Thoracic aorta (tissue), 2 donors: ENCODE results near the gene CIPC. TPM values are rescaled to one million over a fixed set of nuclear protein-coding genes. Genes with fewer than 3 reads are reported as not detected.

Experiments
- ATAC-seq: fragments of 150-250 bp; one replicate; pipeline ENCODE4 v1.8.0; 2017; ENCODE audit warnings: low read depth; ENCODE audit not compliant: insufficient number of reproducible peaks, low FRiP score
- DNase-seq: peaks from one replicate; pipeline ENCODE4 v3.0.0-alpha.2; 2020; ENCODE audit warnings: low spot score
- H3K27ac ChIP-seq, 2 donors: fragments of 200-600 bp; sonication (generic); 1 replicate in 1 of 2; 2 replicates in 1 of 2; pipeline ENCODE4 v1.5.1; 2016; ENCODE audit warnings: mild to moderate bottlenecking in 2 of 2, moderate library complexity in 2 of 2
- H3K27me3 ChIP-seq: fragments of 200-600 bp; sonication (generic); replicated peaks from 2 replicates; pipeline ENCODE4 v1.6.0; 2016; ENCODE audit warnings: mild to moderate bottlenecking; ENCODE audit not compliant: insufficient read depth
- H3K36me3 ChIP-seq: fragments of 200-600 bp; sonication (generic); one replicate; pipeline ENCODE4 v1.5.1; 2016
- H3K4me1 ChIP-seq, 2 donors: fragments of 200-600 bp; sonication (generic); 1 replicate in 1 of 2; 2 replicates in 1 of 2; pipeline versions ENCODE4 v1.5.1 to v1.6.0; 2016; ENCODE audit warnings: low read depth in 2 of 2, mild to moderate bottlenecking in 1 of 2; ENCODE audit not compliant: control insufficient read depth in 1 of 2
- H3K4me3 ChIP-seq: fragments of 200-600 bp; sonication (generic); 2 replicates; pipeline ENCODE4 v1.5.1; 2016; ENCODE audit warnings: mild to moderate bottlenecking
- H3K9me3 ChIP-seq: fragments of 200-600 bp; sonication (generic); 2 replicates; pipeline ENCODE4 v1.5.1; 2016
- total RNA-seq, 2 donors: library from RNA; depleted of rRNA; stranded (reverse); fragments of >200 nt; gene quantifications; one replicate each; pipeline versions ENCODE4 v1.1.0 to v1.2.3, GENCODE V29; 2016
- TF ChIP-seq, protein P1 (sequence below): fragments of 200-600 bp; sonication (generic); IDR thresholded peaks from one replicate; pipeline ENCODE4 v1.5.1; 2019; ENCODE audit warnings: antibody characterized with exemption

Gene CIPC
- total RNA-seq, 2 donors from 2014 or later = 38.3 to 44.4 TPM

DNA sequence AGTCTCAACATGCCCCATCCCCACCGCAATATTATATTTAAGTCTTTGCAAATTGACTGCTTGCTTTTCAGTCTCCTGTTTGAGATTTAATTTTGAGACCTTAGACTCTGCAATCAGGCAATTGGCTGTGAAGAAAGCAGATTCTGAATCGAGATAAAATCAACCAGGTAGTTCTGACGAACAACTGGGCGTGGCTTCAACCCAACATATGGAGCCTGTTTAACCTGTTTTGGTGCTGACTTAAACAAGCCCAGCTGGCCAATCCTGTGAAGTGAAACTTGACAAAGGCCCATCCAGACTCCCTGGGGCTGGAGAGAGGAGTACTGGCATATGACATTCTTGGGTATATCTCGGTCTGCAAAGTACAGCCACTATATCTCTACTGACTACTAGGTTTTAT is 9.8 kb upstream of the CIPC start:
- Histone ChIP-seq H3K27me3 (no peaks in the 10 kb centered on the region), H3K4me1 (no peaks in the 10 kb centered on the region), H3K9me3 (peaks cover 13% of the 10 kb centered on the region), H3K27ac (no peak overlapping the region), H3K36me3 (no peaks in the 10 kb centered on the region), H3K4me3 (no peak overlapping the region)
- no peak for ATAC-seq
- DNase-seq = no peak
- TF ChIP-seq, protein P1, sequence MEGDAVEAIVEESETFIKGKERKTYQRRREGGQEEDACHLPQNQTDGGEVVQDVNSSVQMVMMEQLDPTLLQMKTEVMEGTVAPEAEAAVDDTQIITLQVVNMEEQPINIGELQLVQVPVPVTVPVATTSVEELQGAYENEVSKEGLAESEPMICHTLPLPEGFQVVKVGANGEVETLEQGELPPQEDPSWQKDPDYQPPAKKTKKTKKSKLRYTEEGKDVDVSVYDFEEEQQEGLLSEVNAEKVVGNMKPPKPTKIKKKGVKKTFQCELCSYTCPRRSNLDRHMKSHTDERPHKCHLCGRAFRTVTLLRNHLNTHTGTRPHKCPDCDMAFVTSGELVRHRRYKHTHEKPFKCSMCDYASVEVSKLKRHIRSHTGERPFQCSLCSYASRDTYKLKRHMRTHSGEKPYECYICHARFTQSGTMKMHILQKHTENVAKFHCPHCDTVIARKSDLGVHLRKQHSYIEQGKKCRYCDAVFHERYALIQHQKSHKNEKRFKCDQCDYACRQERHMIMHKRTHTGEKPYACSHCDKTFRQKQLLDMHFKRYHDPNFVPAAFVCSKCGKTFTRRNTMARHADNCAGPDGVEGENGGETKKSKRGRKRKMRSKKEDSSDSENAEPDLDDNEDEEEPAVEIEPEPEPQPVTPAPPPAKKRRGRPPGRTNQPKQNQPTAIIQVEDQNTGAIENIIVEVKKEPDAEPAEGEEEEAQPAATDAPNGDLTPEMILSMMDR = no peak

DNA sequence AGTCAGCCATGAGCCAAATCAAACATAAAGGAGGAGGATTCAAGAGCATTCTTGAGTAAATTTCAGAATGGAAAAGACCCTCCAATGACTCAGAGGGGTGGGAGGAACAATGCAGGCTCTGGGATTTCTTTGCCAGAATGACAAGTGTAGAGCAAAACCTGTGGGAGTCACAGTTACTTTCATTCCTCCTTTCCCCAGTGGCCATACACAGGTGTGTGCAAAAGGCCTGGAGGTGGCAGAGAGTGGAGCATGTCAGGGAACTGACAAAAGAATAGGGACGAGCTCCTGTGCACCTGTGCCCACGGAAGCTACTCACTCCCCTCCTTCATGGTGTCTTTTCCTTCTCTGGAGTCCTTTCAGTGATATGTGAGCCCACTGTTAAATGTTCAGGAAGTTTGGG is 9.4 kb upstream of the CIPC start:
- TF ChIP-seq, protein P1 = no peak
- Histone ChIP-seq H3K27me3 (no peaks in the 10 kb centered on the region), H3K27ac (no peak overlapping the region), H3K36me3 (no peaks in the 10 kb centered on the region), H3K4me3 (no peak overlapping the region), H3K9me3 (peaks cover 13% of the 10 kb centered on the region), H3K4me1 (no peaks in the 10 kb centered on the region)
- DNase-seq (no peak), ATAC-seq (no peak)

DNA sequence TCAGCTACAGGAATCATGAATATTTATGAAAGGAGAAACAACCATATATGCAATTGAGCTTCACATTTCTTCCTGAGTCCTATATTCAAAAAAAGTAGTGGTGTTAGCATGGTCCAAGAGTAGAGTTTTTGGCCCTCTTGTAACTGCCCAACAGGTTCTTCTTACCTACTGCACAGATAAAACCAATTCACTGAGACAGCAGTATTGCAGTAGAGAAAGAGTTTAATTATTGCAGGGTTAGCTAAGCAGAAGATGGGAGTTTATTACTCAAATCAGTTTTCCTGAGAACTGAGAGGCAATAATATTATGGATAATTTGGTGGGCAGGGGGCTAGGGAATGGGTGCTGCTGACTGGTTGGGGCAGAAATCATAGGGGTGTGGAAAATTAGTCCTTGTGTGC is 6.5 kb upstream of the CIPC start:
- Histone ChIP-seq H3K27me3 (no peaks in the 10 kb centered on the region), H3K9me3 (peaks cover 13% of the 10 kb centered on the region), H3K36me3 (no peaks in the 10 kb centered on the region), H3K4me1 (peaks cover 0 to 2% of the 10 kb centered on the region in 2 donors), H3K4me3 (no peak overlapping the region), H3K27ac (no peak overlapping the region)
- TF ChIP-seq, protein P1 = no peak
- DNase-seq (no peak), ATAC-seq (no peak)

DNA sequence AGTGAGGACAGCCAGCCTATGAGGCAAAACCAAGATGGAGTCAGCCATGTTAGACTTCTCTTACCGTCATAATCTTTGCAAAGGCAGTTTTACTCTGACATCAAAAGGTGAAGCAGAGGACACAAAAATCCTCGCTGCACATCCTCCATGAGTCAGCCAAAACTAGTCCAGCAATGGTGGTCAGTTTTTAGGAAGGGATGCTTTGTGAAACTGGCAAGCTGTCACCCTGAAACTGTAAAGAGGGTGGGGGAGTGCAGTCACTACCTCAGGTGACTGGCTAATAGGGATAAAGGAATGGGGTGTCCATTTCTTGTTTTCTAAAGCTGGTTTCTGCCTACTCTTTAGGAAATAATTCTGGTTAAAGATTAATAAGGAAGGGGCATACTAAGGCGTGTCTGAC is 5.4 kb upstream of the CIPC start:
- Histone ChIP-seq H3K9me3 (peaks cover 13% of the 10 kb centered on the region), H3K36me3 (no peaks in the 10 kb centered on the region), H3K27me3 (no peaks in the 10 kb centered on the region), H3K4me3 (no peak overlapping the region), H3K27ac (no peak overlapping the region), H3K4me1 (peaks cover 5 to 10% of the 10 kb centered on the region in 2 donors)
- TF ChIP-seq, protein P1 = no peak
- ATAC-seq (no peak), DNase-seq (no peak)

DNA sequence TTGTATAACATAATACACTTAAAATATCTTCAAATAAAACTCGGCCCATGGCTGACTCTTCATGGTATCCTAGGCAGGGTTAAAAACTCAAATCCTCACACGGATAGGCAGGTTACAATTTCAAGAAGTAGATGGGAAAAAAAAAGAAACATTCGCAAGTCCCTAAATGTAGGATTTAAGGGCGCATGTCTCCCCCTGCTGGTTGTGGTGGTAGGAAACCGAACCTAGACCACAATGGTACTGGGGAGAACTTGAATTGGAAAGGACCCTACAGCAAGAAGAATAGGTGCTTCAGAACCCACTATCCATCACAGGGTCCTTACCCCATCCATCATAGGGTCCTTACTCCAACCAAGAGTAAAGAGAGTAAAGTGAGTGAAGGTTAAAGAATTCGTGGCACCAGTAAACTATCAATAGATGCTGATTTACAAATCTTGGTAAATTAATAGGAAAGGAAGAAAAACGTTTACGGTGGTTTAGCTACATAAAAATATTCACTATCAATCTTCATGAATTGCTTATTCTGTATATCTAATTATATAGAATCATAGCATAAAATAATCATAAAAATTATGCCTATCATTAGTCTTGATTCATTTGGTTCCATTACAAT is 3.3 kb upstream of the CIPC start:
- no peak for DNase-seq
- H3K27me3 ChIP-seq = no peaks in the 10 kb centered on the region
- TF ChIP-seq, protein P1 = peak; percentile 71
- H3K27ac ChIP-seq = no peak overlapping the region
- no peak for ATAC-seq
- H3K4me3 ChIP-seq = no peak overlapping the region
- peaks cover 9 to 19% of the 10 kb centered on the region in 2 donors for H3K4me1 ChIP-seq
- H3K9me3 ChIP-seq = peaks cover 13% of the 10 kb centered on the region
- no peaks in the 10 kb centered on the region for H3K36me3 ChIP-seq
